ENCODE data around the gene LLGL2.
"Not testable (repeated sequence)": the region's sequence is repeated elsewhere in the genome, so short reads cannot be mapped to it uniquely, and the experiment has no call there.

LLGL2 gene, protein sequence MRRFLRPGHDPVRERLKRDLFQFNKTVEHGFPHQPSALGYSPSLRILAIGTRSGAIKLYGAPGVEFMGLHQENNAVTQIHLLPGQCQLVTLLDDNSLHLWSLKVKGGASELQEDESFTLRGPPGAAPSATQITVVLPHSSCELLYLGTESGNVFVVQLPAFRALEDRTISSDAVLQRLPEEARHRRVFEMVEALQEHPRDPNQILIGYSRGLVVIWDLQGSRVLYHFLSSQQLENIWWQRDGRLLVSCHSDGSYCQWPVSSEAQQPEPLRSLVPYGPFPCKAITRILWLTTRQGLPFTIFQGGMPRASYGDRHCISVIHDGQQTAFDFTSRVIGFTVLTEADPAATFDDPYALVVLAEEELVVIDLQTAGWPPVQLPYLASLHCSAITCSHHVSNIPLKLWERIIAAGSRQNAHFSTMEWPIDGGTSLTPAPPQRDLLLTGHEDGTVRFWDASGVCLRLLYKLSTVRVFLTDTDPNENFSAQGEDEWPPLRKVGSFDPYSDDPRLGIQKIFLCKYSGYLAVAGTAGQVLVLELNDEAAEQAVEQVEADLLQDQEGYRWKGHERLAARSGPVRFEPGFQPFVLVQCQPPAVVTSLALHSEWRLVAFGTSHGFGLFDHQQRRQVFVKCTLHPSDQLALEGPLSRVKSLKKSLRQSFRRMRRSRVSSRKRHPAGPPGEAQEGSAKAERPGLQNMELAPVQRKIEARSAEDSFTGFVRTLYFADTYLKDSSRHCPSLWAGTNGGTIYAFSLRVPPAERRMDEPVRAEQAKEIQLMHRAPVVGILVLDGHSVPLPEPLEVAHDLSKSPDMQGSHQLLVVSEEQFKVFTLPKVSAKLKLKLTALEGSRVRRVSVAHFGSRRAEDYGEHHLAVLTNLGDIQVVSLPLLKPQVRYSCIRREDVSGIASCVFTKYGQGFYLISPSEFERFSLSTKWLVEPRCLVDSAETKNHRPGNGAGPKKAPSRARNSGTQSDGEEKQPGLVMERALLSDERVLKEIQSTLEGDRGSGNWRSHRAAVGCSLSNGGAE

DNA sequence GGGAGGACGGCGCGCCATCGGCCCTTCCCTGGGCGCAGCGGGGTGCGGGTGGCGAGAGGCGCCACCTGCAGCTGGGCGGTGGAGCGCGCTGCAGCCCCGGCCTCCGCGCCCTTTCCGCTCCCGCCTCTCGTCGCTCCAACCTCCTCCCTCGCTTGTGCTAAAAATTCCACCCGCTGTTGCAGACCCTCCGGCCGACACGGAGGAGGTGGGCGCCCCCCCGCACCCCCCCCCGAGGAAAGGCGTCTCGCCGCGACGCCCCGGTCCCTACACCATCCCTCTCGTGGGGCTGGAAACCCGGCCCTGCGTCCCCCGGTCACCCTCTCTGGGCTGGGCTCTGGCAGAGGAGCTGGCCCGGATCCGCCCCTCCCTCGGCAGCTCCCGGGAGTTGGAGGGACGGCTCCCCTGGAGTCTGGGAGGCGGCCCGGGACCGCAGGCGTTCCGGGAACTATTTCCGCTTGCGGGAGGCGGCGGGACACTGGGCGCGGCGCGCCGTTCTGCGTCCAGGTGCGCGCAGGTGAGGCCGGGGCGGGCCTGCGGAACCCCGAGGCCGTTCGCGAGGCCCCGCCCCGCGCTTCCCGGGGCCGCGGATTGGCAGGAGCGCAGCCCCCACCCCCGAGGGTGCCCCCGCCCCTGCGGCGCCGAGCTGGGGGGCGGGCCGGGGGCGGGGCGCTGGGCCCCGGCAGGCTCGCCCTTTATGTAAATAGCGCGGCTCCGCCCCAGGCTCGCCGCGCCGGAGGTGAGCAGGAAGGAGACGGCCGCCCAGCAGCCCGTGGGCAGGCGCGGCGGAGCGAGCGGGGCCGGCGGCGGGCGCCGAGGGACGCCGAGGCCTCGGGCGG is at the start of gene LLGL2:
Gene LLGL2 (plus strand): TSS at position 728 of the 836 bp plus-strand sequence. CDS start 17,730 bp downstream, outside the sequence.
- no peak for FAIRE-seq

DNA sequence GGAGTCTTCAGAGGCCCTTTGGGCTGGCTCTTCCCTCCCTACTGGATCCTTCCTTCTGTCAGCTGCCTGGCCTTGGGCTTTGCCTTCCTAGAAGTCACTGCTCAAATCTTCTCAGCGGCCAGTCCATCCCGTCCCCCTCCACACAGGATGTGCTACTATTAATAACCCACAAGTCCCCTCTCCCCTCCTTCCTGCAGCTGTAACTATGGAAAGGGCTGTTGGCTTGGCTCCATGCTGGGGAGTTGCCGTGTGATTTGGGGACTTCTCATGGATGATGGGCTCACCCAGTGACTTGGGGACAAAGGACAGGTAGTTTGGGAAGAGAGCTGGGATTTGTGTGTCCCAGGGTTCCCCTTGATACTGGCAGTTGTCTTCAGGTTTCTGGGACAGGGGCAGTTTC is 49.6 kb upstream of the LLGL2 start:
- no peak for FAIRE-seq

DNA sequence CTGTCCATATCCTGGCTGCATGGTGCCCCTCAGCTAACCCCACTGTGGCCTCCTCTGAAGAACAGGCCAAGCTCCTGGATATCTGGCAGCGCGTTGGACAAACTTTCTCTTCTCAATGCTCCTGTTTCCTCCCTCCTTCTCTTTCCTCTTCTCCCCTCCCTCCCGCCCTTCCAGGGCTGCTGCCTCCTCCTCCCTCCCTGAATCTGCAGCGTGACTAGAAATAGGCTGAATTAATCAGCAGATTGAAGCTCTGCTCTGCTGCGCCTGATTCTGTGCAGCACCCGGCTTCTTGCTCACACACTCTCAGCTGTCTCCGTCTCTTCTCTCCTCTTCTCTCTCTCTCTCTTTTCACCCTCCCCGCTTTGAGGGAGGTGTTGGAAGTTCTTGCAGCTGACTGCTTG is 49.2 kb upstream of the LLGL2 start:
- no peak for FAIRE-seq

DNA sequence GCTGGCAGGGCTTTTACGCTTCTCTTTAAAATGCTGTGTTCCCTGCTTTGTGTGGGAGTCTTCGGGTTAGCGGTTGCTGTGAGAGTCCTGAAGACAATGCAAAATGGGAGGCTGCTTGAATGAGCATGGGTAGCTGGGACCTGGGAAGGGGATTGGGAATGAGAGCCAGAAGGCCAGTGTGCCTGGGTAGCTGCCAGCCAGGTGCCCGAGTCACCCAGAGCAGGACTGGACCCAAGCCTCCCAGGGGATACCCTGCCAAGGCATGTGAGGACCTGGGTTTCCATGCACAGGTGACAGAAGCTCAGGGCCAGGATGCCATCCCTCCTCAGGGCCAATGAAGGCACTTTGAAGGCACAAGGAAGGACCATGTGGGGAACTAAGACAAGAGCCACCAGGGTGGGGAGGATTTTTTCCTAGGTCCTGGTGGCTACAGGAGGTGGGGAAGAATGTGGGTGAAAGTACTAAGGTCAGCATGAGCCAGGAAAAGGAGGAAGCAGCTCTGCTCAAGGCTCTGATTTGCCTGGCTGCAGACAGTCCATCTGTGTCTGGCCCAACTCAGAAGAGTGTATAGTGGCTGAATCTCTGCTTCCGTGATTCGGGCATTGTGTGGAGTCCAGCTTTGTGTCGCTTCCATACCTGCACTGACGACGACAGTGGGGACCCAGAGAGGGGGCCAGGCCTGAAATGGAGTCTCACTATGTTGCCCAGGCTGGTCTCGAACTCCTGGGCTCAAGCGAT is 48.6 kb upstream of the LLGL2 start:
- FAIRE-seq = no peak

DNA sequence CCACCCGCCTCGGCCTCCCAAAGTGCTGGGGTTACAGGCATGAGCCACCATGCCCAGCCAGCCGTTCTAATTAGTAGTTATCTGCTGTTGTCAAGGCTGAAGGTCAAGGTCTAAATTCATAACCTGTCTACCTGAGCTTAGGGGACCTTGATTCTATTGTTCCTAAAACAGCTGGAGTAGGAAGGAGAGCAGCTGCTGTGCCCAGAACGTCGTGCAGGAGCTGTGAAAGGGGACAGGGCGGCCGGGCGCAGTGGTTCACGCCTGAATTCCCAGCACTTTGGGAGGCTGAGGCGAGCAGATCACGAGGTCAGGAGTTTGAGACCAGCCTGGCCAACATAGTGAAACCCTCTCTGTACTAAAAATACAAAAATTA is 48.0 kb upstream of the LLGL2 start:
- FAIRE-seq = not testable (repeated sequence)

DNA sequence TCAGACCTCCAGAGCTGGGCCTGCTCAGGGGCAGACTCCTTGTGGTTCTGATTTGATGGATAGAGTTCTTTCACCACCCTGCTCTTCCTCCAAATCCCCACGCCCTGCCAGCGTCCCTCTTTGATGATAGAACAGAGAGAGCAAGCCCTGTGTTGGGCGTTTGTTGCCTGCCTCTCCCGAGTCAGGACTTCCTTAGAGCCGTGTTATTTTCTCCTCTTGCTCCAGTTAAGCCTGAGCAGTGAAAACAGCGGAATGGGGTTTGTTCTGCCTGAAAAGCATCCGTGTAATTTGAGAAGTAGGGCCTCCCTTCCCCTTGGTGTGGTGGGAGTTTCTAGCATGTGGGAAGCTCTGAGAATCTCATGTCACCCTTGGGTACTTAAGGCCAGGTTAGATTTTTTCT is 47.0 kb upstream of the LLGL2 start:
- no peak for FAIRE-seq

DNA sequence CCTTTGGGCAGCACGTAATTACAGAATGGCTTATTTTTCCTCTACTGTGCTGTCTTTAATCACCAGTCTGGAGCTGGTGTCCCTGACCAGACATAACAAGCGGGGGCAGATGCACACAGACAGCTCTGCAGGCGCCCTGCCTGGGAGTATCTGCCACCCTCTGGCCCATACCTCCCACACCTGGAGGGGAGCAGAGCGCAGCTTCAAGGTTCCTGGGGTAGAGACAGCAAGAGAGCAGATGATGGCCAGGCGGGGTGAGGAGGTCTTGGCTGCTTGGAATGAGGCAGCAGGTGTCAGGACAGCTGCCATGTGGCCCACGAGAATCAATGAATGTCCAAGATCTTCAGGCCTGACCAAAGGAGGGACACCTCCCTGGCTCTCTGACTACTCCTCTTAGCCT is 45.2 kb upstream of the LLGL2 start:
- no peak for FAIRE-seq

DNA sequence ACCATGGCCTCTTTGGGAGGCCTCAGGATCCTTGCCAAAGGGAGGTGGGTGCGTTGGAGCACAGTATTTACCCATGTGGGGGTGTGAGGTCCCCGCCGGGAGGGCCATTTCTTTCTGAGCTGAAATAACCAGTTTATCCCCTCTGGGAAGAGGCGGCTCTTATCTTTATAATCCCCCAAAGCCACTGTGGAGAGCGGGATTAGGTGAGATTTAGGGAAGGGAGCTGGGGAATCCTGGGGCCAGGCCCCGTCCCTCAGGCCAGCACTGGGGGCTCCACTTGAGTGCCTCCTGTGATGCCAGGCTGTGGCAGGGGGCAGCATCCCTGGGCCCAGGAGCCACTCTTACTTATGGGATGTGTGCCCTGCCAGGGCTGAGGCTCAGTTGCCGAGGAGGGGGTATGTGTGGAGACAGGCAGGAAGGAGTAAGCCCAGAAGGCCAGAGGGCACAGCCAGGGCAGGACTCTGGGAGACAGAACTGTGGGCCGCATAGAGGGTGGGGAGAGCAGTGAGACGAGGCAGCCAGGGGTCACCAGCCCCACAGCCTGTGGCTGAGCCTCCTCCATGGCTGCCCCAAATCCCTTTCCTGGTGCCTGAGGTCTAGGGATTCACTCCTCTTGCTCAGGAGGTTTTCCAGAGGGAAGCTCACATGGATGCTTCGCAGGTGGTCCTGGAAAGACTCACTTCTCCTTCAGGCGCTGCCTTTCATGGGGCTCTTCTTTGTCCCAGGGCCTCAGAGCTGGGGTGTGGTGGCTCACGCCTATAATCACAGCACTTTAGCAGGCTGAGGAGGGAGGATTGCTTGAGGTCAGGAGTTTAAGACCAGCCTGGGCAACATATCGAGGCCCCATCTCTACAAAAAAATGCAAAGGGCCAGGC is 44.1 kb upstream of the LLGL2 start:
- FAIRE-seq = no peak

DNA sequence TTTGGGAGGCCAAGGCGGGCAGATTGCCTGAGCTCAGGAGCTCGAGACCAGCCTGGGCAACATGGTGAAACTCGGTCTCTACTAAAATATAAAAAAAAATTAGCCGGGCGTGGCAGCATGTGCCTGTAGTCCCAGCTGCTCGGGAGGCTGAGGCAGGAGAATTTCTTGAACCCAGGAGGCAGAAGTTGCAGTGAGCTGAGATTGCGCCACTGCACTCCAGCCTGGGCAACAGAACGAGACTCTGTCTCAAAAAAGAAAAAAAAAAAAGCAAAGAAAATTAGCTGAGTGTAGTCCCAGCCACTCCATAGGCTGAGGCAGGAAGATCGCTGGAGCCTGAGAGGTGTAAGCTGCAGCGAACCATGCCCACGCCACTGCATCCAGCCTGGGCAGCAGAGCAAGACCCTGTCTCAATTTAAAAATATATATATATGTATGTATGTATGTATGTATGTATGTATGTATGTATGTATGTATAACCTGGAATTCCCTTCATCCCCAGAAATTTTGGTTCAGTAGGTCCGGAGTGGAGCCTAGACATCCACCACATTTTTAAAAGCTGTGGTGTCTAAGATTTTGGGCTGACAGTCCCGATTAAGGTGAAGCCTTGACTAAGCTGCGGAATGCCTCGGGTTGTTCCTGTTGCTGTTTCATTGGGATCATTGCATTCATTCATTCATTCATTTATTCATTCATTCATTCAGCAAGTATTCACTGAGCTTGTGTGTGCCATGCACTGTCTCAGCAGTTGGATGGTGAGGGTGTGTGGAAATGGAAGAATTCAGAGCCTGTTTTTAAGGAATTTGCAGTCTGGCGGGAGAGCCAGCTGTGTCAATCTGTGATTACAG is 43.2 kb upstream of the LLGL2 start:
- no peak for FAIRE-seq

DNA sequence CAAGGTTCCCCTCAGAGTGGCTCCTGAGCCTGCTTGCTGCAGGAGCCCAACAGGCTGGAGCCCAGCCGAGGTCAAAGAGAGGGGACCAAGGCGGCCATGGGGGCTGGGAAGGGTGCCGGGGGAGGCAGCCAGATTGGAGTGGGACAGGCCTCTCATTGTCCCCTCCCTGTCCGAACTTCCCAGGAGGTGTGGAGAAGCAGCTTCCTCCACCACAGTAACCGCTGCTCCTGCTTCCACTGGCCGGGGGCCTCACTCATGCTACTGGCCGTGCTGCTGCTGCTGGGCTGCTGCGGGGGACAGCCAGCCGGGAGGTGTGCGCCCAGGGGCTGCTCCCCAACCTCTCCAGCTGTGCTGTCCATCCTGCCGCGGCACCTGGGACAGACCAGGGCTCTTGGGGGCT is 39.8 kb upstream of the LLGL2 start:
- FAIRE-seq = no peak

DNA sequence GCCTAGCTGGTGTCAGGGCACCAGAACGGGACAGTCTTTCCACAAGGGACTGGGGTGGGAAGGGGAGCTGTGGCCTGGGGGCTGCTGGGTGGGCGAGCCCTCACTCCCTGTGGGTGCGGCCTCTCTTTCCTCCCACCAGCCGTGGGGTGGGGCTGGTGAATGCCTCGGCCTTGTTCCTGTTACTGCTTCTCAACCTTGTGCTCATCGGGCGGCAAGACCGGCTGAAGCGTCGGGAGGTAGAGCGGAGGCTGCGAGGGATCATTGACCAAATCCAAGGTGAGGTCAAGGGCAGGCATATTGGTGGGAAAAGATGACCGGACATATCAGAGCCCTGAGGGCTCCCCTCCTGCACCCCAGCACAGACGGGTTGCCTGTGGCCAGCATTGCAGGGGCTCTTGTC is 39.3 kb upstream of the LLGL2 start:
- no peak for FAIRE-seq

DNA sequence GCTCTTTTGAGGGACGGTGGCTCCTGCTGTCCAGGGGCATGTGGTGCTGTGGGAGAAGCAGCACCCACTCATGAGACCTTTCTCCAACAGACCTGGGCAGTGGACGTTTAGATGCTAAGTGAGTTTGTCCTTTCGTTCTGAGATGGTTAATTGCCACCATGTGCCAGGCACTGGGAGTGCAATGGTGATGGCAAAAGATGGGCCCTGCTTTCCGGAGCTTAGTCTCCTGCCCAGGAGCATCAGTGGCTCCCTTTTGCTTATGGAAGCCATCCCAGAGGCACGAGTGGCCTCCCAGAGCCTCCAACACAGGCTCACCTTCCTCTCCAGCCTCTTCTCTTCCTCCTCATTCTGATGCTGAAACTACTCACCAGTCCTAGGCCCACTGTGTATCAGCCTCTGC is 38.5 kb upstream of the LLGL2 start:
- no peak for FAIRE-seq

DNA sequence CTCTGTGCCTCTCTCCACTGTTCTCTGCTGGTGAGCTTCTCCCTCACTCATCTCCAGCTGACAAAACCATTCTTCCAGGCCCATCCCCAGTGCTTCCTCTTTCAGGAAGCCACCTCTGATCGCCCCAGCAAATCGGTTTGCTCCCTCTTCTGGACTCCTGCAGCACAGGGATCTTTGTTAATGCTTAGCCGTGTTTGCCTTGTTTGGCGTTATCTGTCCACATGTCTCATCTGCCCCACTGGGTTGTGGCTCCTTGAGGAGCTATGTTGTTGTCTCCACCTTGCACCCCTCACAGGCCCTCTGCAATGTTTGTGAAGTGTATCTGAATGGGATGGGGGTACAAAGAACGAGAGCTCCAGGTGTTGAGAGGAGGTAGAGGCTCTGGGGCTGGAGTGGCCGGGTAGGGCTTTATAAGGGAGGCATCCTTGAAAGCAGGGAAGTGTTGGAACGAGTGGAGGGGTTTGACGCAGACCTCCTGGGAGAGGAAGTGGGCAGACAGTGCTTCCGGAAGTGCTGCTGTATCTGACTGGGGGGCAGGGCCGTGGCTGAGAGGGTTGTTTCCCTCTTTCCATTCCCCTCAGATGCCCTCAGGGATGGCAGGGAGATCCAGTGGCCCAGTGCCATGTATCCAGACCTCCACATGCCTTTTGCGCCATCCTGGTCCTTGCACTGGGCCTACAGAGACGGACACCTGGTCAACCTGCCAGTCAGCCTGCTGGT is 38.0 kb upstream of the LLGL2 start:
- FAIRE-seq = no peak

DNA sequence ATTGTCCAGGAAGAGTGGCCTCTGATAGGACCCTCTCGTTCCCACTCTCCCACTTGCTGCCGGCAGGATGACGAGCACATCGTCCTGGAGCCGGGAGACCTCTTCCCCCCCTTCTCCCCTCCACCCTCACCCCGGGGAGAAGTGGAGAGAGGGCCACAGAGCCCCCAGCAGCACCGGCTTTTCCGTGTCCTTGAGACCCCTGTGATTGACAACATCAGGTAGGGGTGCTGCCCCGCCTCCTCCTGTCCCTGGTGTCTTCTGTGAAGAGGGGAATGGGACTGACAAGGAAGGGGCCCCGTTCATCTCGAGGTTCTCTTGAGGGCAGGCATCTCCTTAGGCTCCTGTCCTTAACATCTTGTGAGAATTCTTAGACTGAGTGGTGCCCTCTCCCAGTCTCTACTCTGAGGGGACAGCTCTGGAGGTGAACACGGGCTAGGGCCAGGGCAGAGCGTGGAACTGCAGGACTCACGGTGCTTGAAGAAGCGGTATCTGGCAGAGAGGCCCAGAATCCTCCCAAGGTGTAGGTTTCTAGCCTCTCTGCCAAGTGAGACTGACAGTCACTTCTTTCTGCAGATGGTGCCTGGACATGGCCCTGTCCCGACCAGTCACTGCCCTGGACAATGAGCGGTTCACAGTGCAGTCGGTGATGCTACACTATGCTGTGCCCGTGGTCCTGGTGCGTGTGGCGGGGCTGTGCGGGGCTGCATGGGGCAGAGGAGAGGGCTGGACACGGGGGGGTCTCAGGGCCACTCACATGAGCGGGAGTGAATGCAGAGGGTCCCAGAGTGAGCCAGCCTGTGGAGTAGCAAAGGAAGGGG is 36.6 kb upstream of the LLGL2 start:
- no peak for FAIRE-seq

DNA sequence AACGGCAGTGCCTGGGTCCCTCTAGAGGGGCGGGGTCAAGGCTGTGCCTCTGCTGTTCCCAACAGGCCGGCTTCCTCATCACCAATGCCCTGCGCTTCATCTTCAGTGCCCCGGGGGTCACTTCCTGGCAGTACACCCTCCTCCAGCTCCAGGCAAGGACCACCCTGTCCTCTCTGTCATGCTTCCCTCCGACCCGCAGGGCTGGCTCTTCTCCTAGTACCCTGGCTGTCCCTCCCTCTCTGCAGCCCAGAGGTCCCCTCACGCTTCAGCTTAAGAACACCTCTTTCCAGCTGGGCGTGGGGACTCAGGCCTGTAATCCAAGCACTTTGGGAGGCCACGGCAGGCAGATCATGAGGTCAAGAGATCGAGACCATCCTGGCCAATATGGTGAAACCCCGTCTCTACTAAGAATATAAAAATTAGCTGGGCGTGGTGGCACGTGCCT is 36.0 kb upstream of the LLGL2 start:
- no peak for FAIRE-seq

DNA sequence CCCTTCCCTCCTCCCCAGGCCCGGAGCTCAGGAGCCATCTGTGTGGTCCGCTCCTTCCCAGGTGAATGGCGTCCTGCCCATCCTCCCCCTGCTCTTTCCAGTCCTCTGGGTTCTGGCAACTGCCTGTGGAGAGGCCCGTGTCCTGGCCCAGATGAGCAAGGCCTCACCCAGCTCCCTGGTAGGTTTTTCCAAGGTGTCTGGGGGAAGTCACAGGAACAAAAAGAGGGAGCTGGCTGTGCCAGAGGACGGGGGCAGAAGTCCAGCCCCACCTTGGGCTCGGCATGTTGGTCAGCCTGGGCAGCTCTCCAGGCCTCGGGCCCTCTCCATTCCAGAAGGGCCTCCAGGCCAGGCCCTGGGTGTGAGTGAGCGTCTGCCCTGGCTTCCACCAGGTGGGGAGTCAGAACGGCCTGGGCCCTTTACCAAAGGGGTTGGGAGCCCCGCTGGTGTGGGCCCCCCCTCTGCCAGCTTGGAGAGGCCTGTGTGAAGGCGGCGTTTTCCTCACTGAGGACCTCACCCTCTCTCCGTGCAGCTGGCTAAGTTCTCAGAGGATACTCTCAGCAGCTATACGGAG is 35.2 kb upstream of the LLGL2 start:
- no peak for FAIRE-seq

DNA sequence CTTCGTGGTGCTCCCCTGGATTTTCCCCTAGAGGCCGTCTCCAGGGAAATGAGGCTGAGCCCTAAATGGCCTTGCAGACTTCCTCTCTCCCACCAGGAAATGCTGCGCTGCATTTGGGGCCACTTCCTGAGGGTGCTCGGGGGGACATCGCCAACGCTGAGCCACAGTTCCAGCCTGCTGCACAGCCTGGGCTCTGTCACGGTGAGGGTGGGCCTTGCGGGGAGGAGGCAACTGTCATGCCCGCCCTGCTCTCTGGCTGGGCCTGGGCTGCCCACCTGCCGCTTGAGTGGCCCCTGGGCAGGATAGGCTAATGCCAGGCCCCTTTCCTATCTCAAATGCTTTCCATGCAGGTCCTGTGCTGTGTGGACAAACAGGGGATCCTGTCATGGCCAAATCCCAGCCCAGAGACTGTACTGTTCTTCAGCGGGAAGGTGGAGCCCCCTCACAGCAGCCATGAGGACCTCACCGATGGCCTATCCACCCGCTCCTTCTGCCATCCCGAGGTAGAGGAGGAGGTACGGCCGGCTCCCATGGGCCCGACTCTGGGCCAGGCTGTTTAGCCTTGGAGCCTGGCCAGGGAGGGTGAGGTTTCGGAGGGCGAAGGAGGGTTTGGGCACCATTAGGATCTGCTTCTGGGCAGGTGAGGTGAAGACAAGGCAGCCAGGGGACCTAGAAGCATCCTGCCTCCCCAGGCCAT is 34.4 kb upstream of the LLGL2 start:
- no peak for FAIRE-seq
